Uterus (tissue), 2 donors: Measurements from ENCODE around the gene KLHL3.

Source experiments
- CTCF ChIP-seq, 4 experiments: fragments of 200-600 bp in 2 of 4; fragments of 450-650 bp in 2 of 4; sonication (generic) in 2 of 4; IDR thresholded peaks; one replicate each; pipeline ENCODE4 v1.5.1; 2016 to 2019; ENCODE audit warnings: antibody characterized with exemption in 4 of 4, mild to moderate bottlenecking in 2 of 4, moderate library complexity in 1 of 4
- POLR2A ChIP-seq, 2 donors: fragments of 450-650 bp; IDR thresholded peaks; one replicate each; pipeline ENCODE4 v1.6.1; 2016; ENCODE audit warnings: antibody characterized with exemption in 2 of 2, mild to moderate bottlenecking in 1 of 2, moderate library complexity in 1 of 2

- TF ChIP-seq CTCF (IDR thresholded peaks at IDR 0.05) (no peak), POLR2A (IDR thresholded peaks at IDR 0.05) (no peak)
Observed at GRCh38 chr5:137734962-137735554, 831 bp downstream of the KLHL3 start.
